ENCODE results near the gene SCD5.

SCD5 gene

DNA sequence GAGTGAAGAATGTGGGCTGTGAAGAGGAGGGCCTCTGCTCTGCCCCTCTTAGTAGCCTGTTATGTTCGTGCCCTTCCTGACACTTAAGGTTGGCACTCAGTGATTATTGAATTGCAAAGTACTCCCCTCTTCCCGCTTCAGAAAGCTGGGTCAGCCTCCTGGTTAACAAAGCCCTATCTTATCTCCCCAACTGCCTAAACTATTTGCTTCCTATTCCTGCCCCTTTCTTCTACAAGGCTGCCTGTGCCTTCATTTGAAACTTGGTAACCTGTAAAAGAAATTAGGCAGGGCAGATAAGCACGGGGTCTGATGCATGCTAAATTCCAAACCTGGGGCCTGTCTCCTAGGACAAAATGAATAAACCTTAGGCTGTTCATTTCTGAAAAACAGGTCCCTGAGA lies 213.7 kb downstream of the SCD5 start:
- DNase-seq = no peak

DNA sequence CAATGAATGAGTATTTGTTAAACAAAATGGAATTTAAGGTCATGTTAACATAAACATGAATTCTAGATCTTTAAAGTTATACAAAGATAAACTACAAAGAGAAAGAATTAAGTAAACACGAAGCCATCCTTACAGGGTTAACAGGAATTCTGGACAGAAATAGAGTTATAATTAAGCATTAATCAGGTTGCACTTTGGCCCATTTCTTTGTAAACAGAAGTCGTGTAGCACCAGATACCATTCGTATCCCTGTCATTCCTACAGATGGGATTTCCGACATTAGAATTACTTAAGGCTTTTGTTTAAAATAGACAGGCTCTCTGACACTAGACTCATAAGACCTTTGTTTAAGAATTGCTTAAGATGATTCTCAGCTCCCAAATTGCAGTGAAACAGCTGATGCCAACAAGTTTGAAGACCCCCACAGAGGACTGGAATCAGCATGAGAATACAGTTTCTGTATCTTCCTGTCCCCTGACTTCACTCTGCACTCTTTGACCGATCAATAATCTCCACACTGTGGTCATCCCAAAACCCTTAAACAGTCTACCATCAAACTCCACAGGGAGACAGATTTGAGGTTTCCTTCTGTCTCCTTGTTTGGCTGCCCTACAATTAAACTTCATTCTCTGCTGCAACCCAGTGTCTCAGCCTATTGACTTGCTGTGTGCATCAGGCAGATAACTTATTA lies 214.6 kb downstream of the SCD5 start:
- DNase-seq = no peak

DNA sequence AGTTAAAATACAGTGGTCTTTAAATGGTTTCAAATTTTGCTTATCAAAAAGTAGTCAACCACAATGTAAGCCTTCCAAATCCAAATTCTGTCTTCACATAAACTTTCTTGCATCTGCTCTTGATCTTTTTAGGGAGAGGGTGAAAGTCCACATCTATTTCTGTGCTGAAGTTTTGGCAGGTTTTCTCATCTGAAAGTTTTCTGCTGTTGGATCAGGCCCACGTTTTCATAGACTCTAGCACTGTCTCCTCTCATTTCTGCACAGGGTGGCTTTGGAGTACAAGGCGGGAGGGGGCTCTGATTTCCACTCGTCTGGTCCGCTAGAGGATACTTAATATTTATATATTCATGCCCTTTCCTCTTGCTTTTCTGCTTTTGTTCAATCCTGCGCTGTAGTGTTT lies 218.7 kb downstream of the SCD5 start:
- DNase-seq = no peak

All from NCI-H2171 treated with DMSO at 0.1 percent for 48 hours (cell line).